HG03439 (cell line): ENCODE results near the gene SMURF2.
"Not testable (repeated sequence)": the region's sequence is repeated elsewhere in the genome, so short reads cannot be mapped to it uniquely, and the experiment has no call there.

Source experiments
- ATAC-seq: cut with Tn5 transposase; IDR thresholded peaks from one replicate; pipeline ENCODE4 v1.9.1; 2021; ENCODE audit warnings: mild to moderate bottlenecking, moderate library complexity; ENCODE audit not compliant: unreplicated experiment

SMURF2 gene

GRCh38 chr17:64661976-64662773, at the start of gene SMURF2:
Gene SMURF2 (minus strand): TSS chr17:64662307. CDS start chr17:64661880, 427 bp downstream.
- ATAC-seq, result peak; percentile 86

- no peak for ATAC-seq
Observed at GRCh38 chr17:64709481-64709880, 47.4 kb upstream of the SMURF2 start.

- ATAC-seq, result no peak
Observed at GRCh38 chr17:64707050-64707591, 45.0 kb upstream of the SMURF2 start.

GRCh38 chr17:64706224-64707049, 44.3 kb upstream of the SMURF2 start:
- no peak for ATAC-seq

- no peak for ATAC-seq
Observed at GRCh38 chr17:64702815-64703214, 40.7 kb upstream of the SMURF2 start.

GRCh38 chr17:64698725-64699124, 36.6 kb upstream of the SMURF2 start:
- no peak for ATAC-seq

- ATAC-seq, result no peak
Observed at GRCh38 chr17:64694207-64694606, 32.1 kb upstream of the SMURF2 start.

- no peak for ATAC-seq
Observed at GRCh38 chr17:64692187-64692586, 30.1 kb upstream of the SMURF2 start.

- ATAC-seq, result no peak
Observed at GRCh38 chr17:64689106-64689505, 27.0 kb upstream of the SMURF2 start.

- ATAC-seq, result no peak
Observed at GRCh38 chr17:64688481-64688880, 26.4 kb upstream of the SMURF2 start.

- no peak for ATAC-seq
Observed at GRCh38 chr17:64687961-64688360, 25.9 kb upstream of the SMURF2 start.

- no peak for ATAC-seq
Observed at GRCh38 chr17:64687376-64687775, 25.3 kb upstream of the SMURF2 start.

- ATAC-seq, result no peak
Observed at GRCh38 chr17:64686705-64687104, 24.6 kb upstream of the SMURF2 start.

- ATAC-seq, result no peak
Observed at GRCh38 chr17:64685705-64686104, 23.6 kb upstream of the SMURF2 start.

- ATAC-seq, result no peak
Observed at GRCh38 chr17:64683796-64684195, 21.7 kb upstream of the SMURF2 start.

- no peak for ATAC-seq
Observed at GRCh38 chr17:64682261-64683181, 20.4 kb upstream of the SMURF2 start.

- no peak for ATAC-seq
Observed at GRCh38 chr17:64679710-64680216, 17.7 kb upstream of the SMURF2 start.

GRCh38 chr17:64676763-64677162, 14.7 kb upstream of the SMURF2 start:
- ATAC-seq, result no peak

- ATAC-seq, result not testable (repeated sequence)
Observed at GRCh38 chr17:64670843-64671590, 8.9 kb upstream of the SMURF2 start.
